HepG2 (cell line): ENCODE results near the gene EEIG1. TPM values are rescaled to one million over a fixed set of nuclear protein-coding genes. Genes with fewer than 3 reads are reported as not detected.
A peak's percentile ranks its signal among the peaks of the same experiment; 100 is the strongest.

Experiments
- ERF ChIP-seq: IDR thresholded peaks from 2 replicates; pipeline ENCODE4 v1.6.1; 2018; ENCODE audit warnings: missing biosample characterization, missing genetic modification reagents
- GATA4 ChIP-seq: sonication (generic); IDR thresholded peaks from 2 replicates; pipeline ENCODE4 v1.6.1; 2016; ENCODE audit warnings: antibody characterized with exemption, low read depth, borderline replicate concordance
- HIVEP1 ChIP-seq: sonication (generic); formaldehyde crosslinking; IDR thresholded peaks from 2 replicates; pipeline ENCODE4 v1.4.0; 2020; ENCODE audit warnings: mild to moderate bottlenecking, missing genetic modification reagents
- HNF1B ChIP-seq: sonication (generic); formaldehyde crosslinking; IDR thresholded peaks from 2 replicates; pipeline ENCODE4 v1.5.1; 2020; ENCODE audit warnings: mild to moderate bottlenecking, moderate library complexity, missing genetic modification reagents
- NFKBIZ ChIP-seq: IDR thresholded peaks from 2 replicates; pipeline ENCODE4 v1.6.1; 2018; ENCODE audit warnings: missing genetic modification reagents, missing compliant biosample characterization
- RFX1 ChIP-seq: fragments of 450-650 bp; IDR thresholded peaks from 2 replicates; pipeline ENCODE4 v1.6.1; 2017
- RXRB ChIP-seq: IDR thresholded peaks from 2 replicates; pipeline ENCODE4 v1.6.1; 2016; ENCODE audit warnings: borderline replicate concordance, missing genetic modification reagents, missing compliant biosample characterization
- SP2 ChIP-seq: sonication (generic); formaldehyde crosslinking; IDR thresholded peaks from 2 replicates; pipeline ENCODE4 v1.5.1; 2020; ENCODE audit warnings: mild to moderate bottlenecking, missing genetic modification reagents
- SRF ChIP-seq: IDR thresholded peaks from 2 replicates; pipeline ENCODE4 v1.6.1; 2011; ENCODE audit warnings: mild to moderate bottlenecking, low read depth, low read length, moderate library complexity
- SRSF1 ChIP-seq: fragments of 200-400 bp; formaldehyde crosslinking; optimal IDR thresholded peaks from 2 replicates; pipeline ENCODE3; 2017; ENCODE audit warnings: mild to moderate bottlenecking, low read depth, low read length, moderate library complexity
- SSRP1 ChIP-seq: IDR thresholded peaks from 2 replicates; pipeline ENCODE4 v1.6.1; 2016; ENCODE audit warnings: control low read depth
- TARDBP ChIP-seq: sonication (generic); formaldehyde crosslinking; IDR thresholded peaks from 2 replicates; pipeline ENCODE4 v1.8.0; 2022; ENCODE audit warnings: mild to moderate bottlenecking, missing genetic modification reagents
- ZBTB8A ChIP-seq: sonication (generic); formaldehyde crosslinking; IDR thresholded peaks from 2 replicates; pipeline ENCODE4 v1.4.0; 2020; ENCODE audit warnings: mild to moderate bottlenecking, low read depth, missing genetic modification reagents, borderline replicate concordance
- ZNF350 ChIP-seq: sonication (generic); formaldehyde crosslinking; IDR thresholded peaks from 2 replicates; pipeline ENCODE4 v1.4.0; 2020; ENCODE audit warnings: mild to moderate bottlenecking, low read depth, missing genetic modification reagents, borderline replicate concordance
- ZNF614 ChIP-seq: IDR thresholded peaks from 2 replicates; pipeline ENCODE4 v1.6.1; 2018; ENCODE audit warnings: missing biosample characterization, missing genetic modification reagents, inconsistent platforms, borderline replicate concordance
- ZNF703 ChIP-seq: sonication (generic); formaldehyde crosslinking; IDR thresholded peaks from 2 replicates; pipeline ENCODE4 v1.5.1; 2020; ENCODE audit warnings: missing genetic modification reagents, mild to moderate bottlenecking, moderate library complexity, borderline replicate concordance
- ZNF770 ChIP-seq: sonication (generic); formaldehyde crosslinking; IDR thresholded peaks from 2 replicates; pipeline ENCODE4 v1.5.0; 2020; ENCODE audit warnings: mild to moderate bottlenecking, missing genetic modification reagents
- ZNF878 ChIP-seq: sonication (generic); formaldehyde crosslinking; IDR thresholded peaks from 2 replicates; pipeline ENCODE4 v1.8.1; 2023; ENCODE audit warnings: mild to moderate bottlenecking, missing genetic modification reagents, moderate library complexity
- ZSCAN12 ChIP-seq: sonication (generic); formaldehyde crosslinking; IDR thresholded peaks from 2 replicates; pipeline ENCODE4 v1.9.0; 2021; ENCODE audit warnings: mild to moderate bottlenecking, missing genetic modification reagents
- polyA plus RNA-seq, 8 experiments: library from polyadenylated mRNA; depleted of rRNA in 3 of 8; stranded (reverse) in 7 of 8; unstranded in 1 of 8; fragments of >200 nt; fragmentation: Illumina TruSeq in 4 of 8; extraction: Trizol in 4 of 8; gene quantifications; 2 replicates each; pipeline versions ENCODE4 v1.2.1 to v1.2.3, GENCODE V29; 2011 to 2016; ENCODE audit warnings: low read depth in 4 of 8, missing spikeins in 1 of 8, mixed read lengths in 1 of 8; ENCODE audit not compliant: insufficient read depth in 1 of 8
- total RNA-seq, 5 experiments: library from RNA; depleted of rRNA; stranded (reverse); fragments of >200 nt; fragmentation: Illumina TruSeq; extraction: Trizol; gene quantifications; 2 replicates each; pipeline ENCODE4 v1.2.3, GENCODE V29; 2016; ENCODE audit warnings: low read depth in 1 of 5
- TF ChIP-seq, protein P1 (sequence below): sonication (generic); formaldehyde crosslinking; IDR thresholded peaks from 2 replicates; pipeline ENCODE4 v1.9.0; 2021; ENCODE audit warnings: missing genetic modification reagents, borderline replicate concordance
- TF ChIP-seq, protein P2 (sequence below): sonication (generic); formaldehyde crosslinking; IDR thresholded peaks from 2 replicates; pipeline ENCODE4 v1.8.1; 2023; ENCODE audit warnings: missing genetic modification reagents, inconsistent platforms, borderline replicate concordance
- TF ChIP-seq, protein P3 (sequence below): sonication (generic); formaldehyde crosslinking; IDR thresholded peaks from 2 replicates; pipeline ENCODE4 v1.4.0; 2020; ENCODE audit warnings: missing genetic modification reagents, mild to moderate bottlenecking, borderline replicate concordance

The EEIG1 gene
- total and polyA plus RNA-seq, 2 of the 13 experiments (the other 11 are each of a cell fraction or from before 2014, with no cell fraction given) = 16.6 to 25.2 TPM

GRCh38 chr9:127943731-127944144 lies 37.1 kb downstream of the EEIG1 start (continued):
- TF ChIP-seq RXRB (0 out of 2 replicates have a peak, but pooled peaks have one; percentile 27), ZSCAN12 (CRISPR knock-in tag) (no peak), TARDBP (no peak; the same call in 1 of the 2 replicates), NFKBIZ (CRISPR knock-in tag) (peak; percentile 40; the same call in 1 of the 2 replicates), RFX1 (no peak), HNF1B (CRISPR knock-in tag) (no peak; the same call in 1 of the 2 replicates), GATA4 (no peak), ERF (CRISPR knock-in tag) (0 out of 2 replicates have a peak, but pooled peaks have one; percentile 45), ZNF770 (CRISPR knock-in tag) (no peak), SRF (no peak), SSRP1 (CRISPR knock-in tag) (peak; percentile 1; the same call in 1 of the 2 replicates), SRSF1 (no peak), HIVEP1 (no peak), SP2 (CRISPR knock-in tag) (no peak), ZBTB8A (no peak), ZNF350 (CRISPR knock-in tag) (no peak), ZNF614 (CRISPR knock-in tag) (no peak), ZNF878 (CRISPR knock-in tag) (no peak), ZNF703 (CRISPR knock-in tag) (no peak)
- TF ChIP-seq, protein P1, sequence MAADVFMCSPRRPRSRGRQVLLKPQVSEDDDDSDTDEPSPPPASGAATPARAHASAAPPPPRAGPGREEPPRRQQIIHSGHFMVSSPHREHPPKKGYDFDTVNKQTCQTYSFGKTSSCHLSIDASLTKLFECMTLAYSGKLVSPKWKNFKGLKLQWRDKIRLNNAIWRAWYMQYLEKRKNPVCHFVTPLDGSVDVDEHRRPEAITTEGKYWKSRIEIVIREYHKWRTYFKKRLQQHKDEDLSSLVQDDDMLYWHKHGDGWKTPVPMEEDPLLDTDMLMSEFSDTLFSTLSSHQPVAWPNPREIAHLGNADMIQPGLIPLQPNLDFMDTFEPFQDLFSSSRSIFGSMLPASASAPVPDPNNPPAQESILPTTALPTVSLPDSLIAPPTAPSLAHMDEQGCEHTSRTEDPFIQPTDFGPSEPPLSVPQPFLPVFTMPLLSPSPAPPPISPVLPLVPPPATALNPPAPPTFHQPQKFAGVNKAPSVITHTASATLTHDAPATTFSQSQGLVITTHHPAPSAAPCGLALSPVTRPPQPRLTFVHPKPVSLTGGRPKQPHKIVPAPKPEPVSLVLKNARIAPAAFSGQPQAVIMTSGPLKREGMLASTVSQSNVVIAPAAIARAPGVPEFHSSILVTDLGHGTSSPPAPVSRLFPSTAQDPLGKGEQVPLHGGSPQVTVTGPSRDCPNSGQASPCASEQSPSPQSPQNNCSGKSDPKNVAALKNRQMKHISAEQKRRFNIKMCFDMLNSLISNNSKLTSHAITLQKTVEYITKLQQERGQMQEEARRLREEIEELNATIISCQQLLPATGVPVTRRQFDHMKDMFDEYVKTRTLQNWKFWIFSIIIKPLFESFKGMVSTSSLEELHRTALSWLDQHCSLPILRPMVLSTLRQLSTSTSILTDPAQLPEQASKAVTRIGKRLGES = no peak
- TF ChIP-seq, protein P2, sequence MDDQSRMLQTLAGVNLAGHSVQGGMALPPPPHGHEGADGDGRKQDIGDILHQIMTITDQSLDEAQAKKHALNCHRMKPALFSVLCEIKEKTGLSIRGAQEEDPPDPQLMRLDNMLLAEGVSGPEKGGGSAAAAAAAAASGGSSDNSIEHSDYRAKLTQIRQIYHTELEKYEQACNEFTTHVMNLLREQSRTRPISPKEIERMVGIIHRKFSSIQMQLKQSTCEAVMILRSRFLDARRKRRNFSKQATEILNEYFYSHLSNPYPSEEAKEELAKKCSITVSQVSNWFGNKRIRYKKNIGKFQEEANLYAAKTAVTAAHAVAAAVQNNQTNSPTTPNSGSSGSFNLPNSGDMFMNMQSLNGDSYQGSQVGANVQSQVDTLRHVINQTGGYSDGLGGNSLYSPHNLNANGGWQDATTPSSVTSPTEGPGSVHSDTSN (CRISPR knock-in tag) = no peak
- TF ChIP-seq, protein P3, sequence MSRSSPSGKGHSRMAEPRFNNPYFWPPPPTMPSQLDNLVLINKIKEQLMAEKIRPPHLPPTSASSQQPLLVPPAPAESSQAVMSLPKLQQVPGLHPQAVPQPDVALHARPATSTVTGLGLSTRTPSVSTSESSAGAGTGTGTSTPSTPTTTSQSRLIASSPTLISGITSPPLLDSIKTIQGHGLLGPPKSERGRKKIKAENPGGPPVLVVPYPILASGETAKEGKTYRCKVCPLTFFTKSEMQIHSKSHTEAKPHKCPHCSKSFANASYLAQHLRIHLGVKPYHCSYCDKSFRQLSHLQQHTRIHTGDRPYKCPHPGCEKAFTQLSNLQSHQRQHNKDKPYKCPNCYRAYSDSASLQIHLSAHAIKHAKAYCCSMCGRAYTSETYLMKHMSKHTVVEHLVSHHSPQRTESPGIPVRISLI = 0 out of 2 replicates have a peak, but pooled peaks have one; percentile 22
